IMR-90 (cell line): Measurements from ENCODE around the gene MICAL3. TPM values are rescaled to one million over a fixed set of nuclear protein-coding genes. Genes with fewer than 3 reads are reported as not detected.
A peak's percentile ranks its signal among the peaks of the same experiment; 100 is the strongest.
"Not testable (repeated sequence)": the region's sequence is repeated elsewhere in the genome, so short reads cannot be mapped to it uniquely, and the experiment has no call there.

Experiments used
- ATAC-seq: fragments of 200-7000 bp; cut with Tn5 transposase; 2 replicates; pipeline ENCODE4 v1.9.1; 2020; ENCODE audit warnings: low read depth, mild to moderate bottlenecking, moderate library complexity
- BruUV-seq: library from RNA; stranded (reverse); fragments of 400-500 nt; replicated peaks from 2 replicates; lab custom pipeline; 2021; lab: Mats Ljungman, UMichigan
- CTCF ChIA-PET: fragments of 300-600 bp; formaldehyde crosslinking; extraction: SDS; loops from one replicate; lab custom pipeline; 2021; ENCODE audit warnings: antibody characterized with exemption; lab: Yijun Ruan, JAX
- POLR2A ChIA-PET: fragments of 300-600 bp; sonication (Branson Sonifier 250); formaldehyde crosslinking; loops from one replicate; lab custom pipeline; 2022; ENCODE audit warnings: antibody characterized with exemption; ENCODE audit not compliant: unreplicated experiment; lab: Charles Lee
- DNase-seq: peaks from one replicate; pipeline ENCODE4 v3.0.0; 2013
- H2AFZ ChIP-seq: replicated peaks from 2 replicates; pipeline ENCODE3; 2013; ENCODE audit warnings: low read length, mild to moderate bottlenecking; ENCODE audit not compliant: poor library complexity
- H2AK5ac ChIP-seq: 2 replicates; pipeline ENCODE4 v1.6.1; 2013; ENCODE audit warnings: low read depth, low read length, inconsistent platforms
- H2AK9ac ChIP-seq: replicated peaks from 2 replicates; pipeline ENCODE3; 2013; ENCODE audit warnings: mild to moderate bottlenecking, low read depth, low read length, moderate library complexity; ENCODE audit not compliant: poor library complexity
- H2BK120ac ChIP-seq: 2 replicates; pipeline ENCODE4 v1.6.1; 2013; ENCODE audit warnings: low read depth, low read length, inconsistent platforms
- H2BK15ac ChIP-seq: 3 replicates; pipeline ENCODE4 v1.6.1; 2013; ENCODE audit warnings: low read depth, low read length, inconsistent platforms
- H2BK20ac ChIP-seq: 2 replicates; pipeline ENCODE4 v1.6.1; 2013; ENCODE audit warnings: low read depth, mild to moderate bottlenecking, inconsistent platforms, low read length, moderate library complexity
- H2BK5ac ChIP-seq: 2 replicates; pipeline ENCODE4 v1.6.1; 2013; ENCODE audit warnings: mild to moderate bottlenecking, low read depth, low read length, inconsistent platforms; ENCODE audit not compliant: poor library complexity, severe bottlenecking
- H3K14ac ChIP-seq: replicated peaks from 2 replicates; pipeline ENCODE4 v1.6.1; 2013; ENCODE audit warnings: low read depth, low read length, inconsistent platforms
- H3K18ac ChIP-seq: 2 replicates; pipeline ENCODE4 v1.6.1; 2013; ENCODE audit warnings: low read depth, low read length, control low read depth
- H3K23ac ChIP-seq: 2 replicates; pipeline ENCODE4 v1.6.1; 2013; ENCODE audit warnings: low read depth, low read length, inconsistent platforms
- H3K27ac ChIP-seq: 2 replicates; pipeline ENCODE4 v1.5.1; 2013; ENCODE audit warnings: mild to moderate bottlenecking, control low read depth, low read length; ENCODE audit not compliant: insufficient read depth
- H3K27me3 ChIP-seq: 2 replicates; pipeline ENCODE4 v1.6.1; 2013; ENCODE audit warnings: low read length; ENCODE audit not compliant: control insufficient read depth, insufficient read depth
- H3K36me3 ChIP-seq: 2 replicates; pipeline ENCODE4 v1.6.1; 2013; ENCODE audit warnings: low read length, mixed read lengths; ENCODE audit not compliant: control insufficient read depth, insufficient read depth
- H3K4ac ChIP-seq: 2 replicates; pipeline ENCODE4 v1.6.1; 2013; ENCODE audit warnings: low read depth, low read length, inconsistent platforms
- H3K4me1 ChIP-seq: 2 replicates; pipeline ENCODE4 v1.6.1; 2013; ENCODE audit warnings: low read length, mixed read lengths; ENCODE audit not compliant: control insufficient read depth, insufficient read depth
- H3K4me2 ChIP-seq: 2 replicates; pipeline ENCODE4 v1.6.1; 2013; ENCODE audit warnings: low read depth, mild to moderate bottlenecking, control low read depth, low read length, moderate library complexity
- H3K4me3 ChIP-seq: 2 replicates; pipeline ENCODE4 v1.5.1; 2013; ENCODE audit warnings: low read depth, mild to moderate bottlenecking, control low read depth, low read length, moderate library complexity; ENCODE audit not compliant: insufficient read depth
- H3K56ac ChIP-seq: 2 replicates; pipeline ENCODE4 v1.6.1; 2013; ENCODE audit warnings: low read length, inconsistent platforms; ENCODE audit not compliant: insufficient read depth; ENCODE audit errors: extremely low read depth
- H3K79me1 ChIP-seq, 2 experiments: 2 replicates each; pipeline ENCODE4 v1.6.1; 2013; ENCODE audit warnings: low read length in 2 of 2, inconsistent platforms in 1 of 2, low read depth in 1 of 2
- H3K9ac ChIP-seq: 2 replicates; pipeline ENCODE4 v1.6.1; 2013; ENCODE audit warnings: low read depth, low read length, control low read depth
- H3K9me1 ChIP-seq: 2 replicates; pipeline ENCODE4 v1.6.1; 2013; ENCODE audit warnings: low read length, inconsistent platforms; ENCODE audit not compliant: insufficient read depth
- H3K9me3 ChIP-seq: 2 replicates; pipeline ENCODE4 v1.6.1; 2013; ENCODE audit warnings: low read length; ENCODE audit not compliant: control insufficient read depth, insufficient read depth
- H4K20me1 ChIP-seq: 2 replicates; pipeline ENCODE4 v1.6.1; 2013; ENCODE audit warnings: low read length, inconsistent platforms; ENCODE audit not compliant: insufficient read depth
- H4K5ac ChIP-seq: 2 replicates; pipeline ENCODE4 v1.6.1; 2013; ENCODE audit warnings: mild to moderate bottlenecking, low read depth, low read length, control low read depth
- H4K8ac ChIP-seq, 2 experiments: 2 replicates each; pipeline ENCODE4 v1.6.1; 2013; ENCODE audit warnings: low read depth in 2 of 2, low read length in 2 of 2, control low read depth in 1 of 2, inconsistent platforms in 1 of 2
- H4K91ac ChIP-seq: 2 replicates; pipeline ENCODE4 v1.6.1; 2013; ENCODE audit warnings: low read depth, low read length, inconsistent platforms; ENCODE audit not compliant: insufficient read depth
- FOS ChIP-seq: fragments of 150-350 bp; IDR thresholded peaks from 2 replicates; pipeline ENCODE4 v1.6.1; 2016; ENCODE audit warnings: low read depth, low read length
- WGBS, 2 experiments: methylation state at CpG; one replicate each; pipeline versions ENCODE4 v1.1.5 to v1.1.7; 2013; ENCODE audit warnings: missing lambda C conversion rate in 2 of 2; ENCODE audit not compliant: insufficient read length in 1 of 2; ENCODE audit errors: extremely low coverage in 2 of 2; 5-methylcytosine and 5-hydroxymethylcytosine counted together
- dilution Hi-C: fragments of 300-500 bp; cut with HindIII; formaldehyde crosslinking; loops from one replicate; pipeline ENCODE4 v1.14.3; 2018; ENCODE audit warnings: low sequenced_read_pairs; ENCODE audit not compliant: unreplicated experiment
- in situ Hi-C: fragments of 300-500 bp; cut with MboI; formaldehyde crosslinking; loops from 3 replicates; pipeline ENCODE4 v1.14.3; 2019; ENCODE audit warnings: low sequenced_read_pairs, inconsistent platforms, mixed read lengths
- intact Hi-C: fragments of 100-400 bp; cut with micrococcal nuclease; formaldehyde crosslinking; loops from 2 replicates; pipeline ENCODE4 v1.10.0; 2022
- polyA plus RNA-seq, 3 experiments: library from polyadenylated mRNA; depleted of rRNA; stranded (reverse); fragments of >200 nt; gene quantifications; 2 replicates each; pipeline ENCODE4 v1.2.3, GENCODE V29; 2012; ENCODE audit warnings: low replicate concordance in 1 of 3
- total RNA-seq: library from RNA; depleted of rRNA; stranded (reverse); fragments of >200 nt; gene quantifications from 2 replicates; pipeline ENCODE4 v1.2.3, GENCODE V29; 2012

The MICAL3 gene
- total and polyA plus RNA-seq, 2 of the 4 experiments (the other 2 are of a cell fraction): 17.6 to 26.8 TPM

GRCh38 chr22:18020743-18021142, 3.6 kb downstream of the MICAL3 start:
- H3K4me3 ChIP-seq, H3K4me2 ChIP-seq, H4K8ac ChIP-seq, intact Hi-C loops, H4K91ac ChIP-seq, H3K4ac ChIP-seq, H2AFZ ChIP-seq, H3K14ac ChIP-seq, H3K36me3 ChIP-seq, H3K27me3 ChIP-seq, ATAC-seq, H3K9me1 ChIP-seq, H2BK5ac ChIP-seq, H2BK15ac ChIP-seq, dilution Hi-C loops, H4K20me1 ChIP-seq, BruUV-seq, H4K5ac ChIP-seq, H3K56ac ChIP-seq, H2BK20ac ChIP-seq, H3K9ac ChIP-seq, DNase-seq, in situ Hi-C loops, H2BK120ac ChIP-seq, POLR2A ChIA-PET, H3K23ac ChIP-seq, H2AK5ac ChIP-seq, H2AK9ac ChIP-seq, H3K4me1 ChIP-seq, H3K18ac ChIP-seq, H3K27ac ChIP-seq, H3K79me1 ChIP-seq, H3K9me3 ChIP-seq: not testable (repeated sequence)
- no CpG with 5 or more reads among the region's 2 CpGs for WGBS, 2 experiments
- TF ChIP-seq FOS: peak; percentile 29; the same call in 1 of the 2 replicates
- CTCF ChIA-PET: interaction anchor here (0.5 to 0.6 kb wide), 2 partner anchors 123 to 381 kb away, joined by 5 to 9 read pairs; no protein-coding TSS in a partner anchor
